Loucy (cell line): ENCODE measurements around the gene WNT9A.
A peak's percentile ranks its signal among the peaks of the same experiment; 100 is the strongest.

Experiments used
- H2AFZ ChIP-seq: fragments of 200-600 bp; sonication (generic); 2 replicates; pipeline ENCODE4 v1.6.0; 2016; ENCODE audit warnings: antibody characterized with exemption, mild to moderate bottlenecking, low read length, moderate library complexity
- H3F3A ChIP-seq: fragments of 200-600 bp; 2 replicates; pipeline ENCODE4 v1.6.0; 2016; ENCODE audit warnings: antibody characterized with exemption, low read depth, mild to moderate bottlenecking
- H3K27me3 ChIP-seq: fragments of 200-600 bp; sonication (generic); 2 replicates; pipeline ENCODE4 v1.6.1; 2014; ENCODE audit warnings: low read length, mild to moderate bottlenecking; ENCODE audit not compliant: insufficient read depth, poor library complexity, severe bottlenecking
- H3K36me3 ChIP-seq: fragments of 200-600 bp; sonication (generic); 2 replicates; pipeline ENCODE4 v1.6.1; 2016; ENCODE audit warnings: low read length; ENCODE audit not compliant: insufficient read depth
- H3K4me1 ChIP-seq: fragments of 200-600 bp; sonication (generic); 2 replicates; pipeline ENCODE4 v1.5.1; 2014; ENCODE audit warnings: low read length, mild to moderate bottlenecking; ENCODE audit not compliant: insufficient read depth, poor library complexity, severe bottlenecking
- H3K4me2 ChIP-seq: fragments of 200-600 bp; sonication (generic); 2 replicates; pipeline ENCODE4 v1.6.0; 2014; ENCODE audit warnings: antibody characterized with exemption, low read length, low read depth, mild to moderate bottlenecking; ENCODE audit not compliant: poor library complexity, severe bottlenecking
- H3K4me3 ChIP-seq: fragments of 200-600 bp; sonication (generic); 2 replicates; pipeline ENCODE4 v1.5.1; 2014; ENCODE audit warnings: low read length, mild to moderate bottlenecking, mixed read lengths; ENCODE audit not compliant: poor library complexity, severe bottlenecking
- H3K79me2 ChIP-seq: fragments of 200-600 bp; sonication (generic); 2 replicates; pipeline ENCODE4 v1.6.1; 2014; ENCODE audit warnings: low read length; ENCODE audit not compliant: insufficient read depth
- H3K9ac ChIP-seq: fragments of 200-600 bp; sonication (generic); 2 replicates; pipeline ENCODE4 v1.6.0; 2014; ENCODE audit warnings: mild to moderate bottlenecking, low read depth, low read length, moderate library complexity; ENCODE audit not compliant: poor library complexity, severe bottlenecking
- H3K9me2 ChIP-seq: fragments of 200-600 bp; sonication (generic); replicated peaks from 2 replicates; pipeline ENCODE4 v1.6.1; 2016; ENCODE audit warnings: low read depth, low read length, mixed read lengths
- H3K9me3 ChIP-seq: fragments of 200-600 bp; sonication (generic); 2 replicates; pipeline ENCODE4 v1.6.1; 2014; ENCODE audit warnings: mild to moderate bottlenecking, antibody characterized with exemption, low read length, low read depth; ENCODE audit not compliant: insufficient read depth
- H4K20me1 ChIP-seq: fragments of 200-600 bp; sonication (generic); 2 replicates; pipeline ENCODE4 v1.6.0; 2014; ENCODE audit warnings: antibody characterized with exemption, low read length, mild to moderate bottlenecking; ENCODE audit not compliant: insufficient read depth, poor library complexity, severe bottlenecking
- EZH2phosphoT487 ChIP-seq: fragments of 200-600 bp; IDR thresholded peaks from 2 replicates; pipeline ENCODE4 v1.6.1; 2018; ENCODE audit warnings: antibody characterized with exemption, mild to moderate bottlenecking, moderate library complexity, borderline replicate concordance
- TF ChIP-seq, protein P1 (sequence below): fragments of 200-600 bp; sonication (generic); conservative IDR thresholded peaks from 2 replicates; pipeline ENCODE4 v1.5.1; 2014; ENCODE audit warnings: mild to moderate bottlenecking, antibody characterized with exemption, low read length

The WNT9A gene

DNA sequence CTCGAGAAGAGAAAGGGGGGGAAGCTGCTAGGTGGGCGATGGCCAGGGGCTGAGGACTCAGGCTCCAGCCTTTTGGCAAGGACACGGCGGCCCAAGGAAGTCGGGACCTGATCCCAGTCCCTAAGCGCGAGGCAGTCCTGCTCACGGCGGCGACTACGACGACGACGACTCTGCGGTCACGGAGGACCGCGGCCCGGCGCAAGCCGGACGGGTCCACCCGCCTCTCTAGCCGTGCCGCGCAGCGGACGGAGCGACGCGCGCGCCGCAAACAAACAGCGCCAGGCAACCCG is 401 bp downstream of the WNT9A start:
- Histone ChIP-seq H3K36me3 (no peaks in the 10 kb centered on the region), H3K4me3 (peak overlapping the region; percentile 56), H3K4me1 (peaks cover 8% of the 10 kb centered on the region), H2AFZ (no peak overlapping the region), H3K27me3 (peaks cover 9% of the 10 kb centered on the region), H3K9me2 (no peaks in the 10 kb centered on the region), H4K20me1 (no peaks in the 10 kb centered on the region), H3F3A (no peaks in the 10 kb centered on the region), H3K9ac (no peak overlapping the region), H3K9me3 (no peaks in the 10 kb centered on the region), H3K4me2 (peak overlapping the region; percentile 81), H3K79me2 (no peaks in the 10 kb centered on the region)
- TF ChIP-seq, protein P1, sequence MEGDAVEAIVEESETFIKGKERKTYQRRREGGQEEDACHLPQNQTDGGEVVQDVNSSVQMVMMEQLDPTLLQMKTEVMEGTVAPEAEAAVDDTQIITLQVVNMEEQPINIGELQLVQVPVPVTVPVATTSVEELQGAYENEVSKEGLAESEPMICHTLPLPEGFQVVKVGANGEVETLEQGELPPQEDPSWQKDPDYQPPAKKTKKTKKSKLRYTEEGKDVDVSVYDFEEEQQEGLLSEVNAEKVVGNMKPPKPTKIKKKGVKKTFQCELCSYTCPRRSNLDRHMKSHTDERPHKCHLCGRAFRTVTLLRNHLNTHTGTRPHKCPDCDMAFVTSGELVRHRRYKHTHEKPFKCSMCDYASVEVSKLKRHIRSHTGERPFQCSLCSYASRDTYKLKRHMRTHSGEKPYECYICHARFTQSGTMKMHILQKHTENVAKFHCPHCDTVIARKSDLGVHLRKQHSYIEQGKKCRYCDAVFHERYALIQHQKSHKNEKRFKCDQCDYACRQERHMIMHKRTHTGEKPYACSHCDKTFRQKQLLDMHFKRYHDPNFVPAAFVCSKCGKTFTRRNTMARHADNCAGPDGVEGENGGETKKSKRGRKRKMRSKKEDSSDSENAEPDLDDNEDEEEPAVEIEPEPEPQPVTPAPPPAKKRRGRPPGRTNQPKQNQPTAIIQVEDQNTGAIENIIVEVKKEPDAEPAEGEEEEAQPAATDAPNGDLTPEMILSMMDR = no peak
- TF ChIP-seq EZH2phosphoT487 = no peak

DNA sequence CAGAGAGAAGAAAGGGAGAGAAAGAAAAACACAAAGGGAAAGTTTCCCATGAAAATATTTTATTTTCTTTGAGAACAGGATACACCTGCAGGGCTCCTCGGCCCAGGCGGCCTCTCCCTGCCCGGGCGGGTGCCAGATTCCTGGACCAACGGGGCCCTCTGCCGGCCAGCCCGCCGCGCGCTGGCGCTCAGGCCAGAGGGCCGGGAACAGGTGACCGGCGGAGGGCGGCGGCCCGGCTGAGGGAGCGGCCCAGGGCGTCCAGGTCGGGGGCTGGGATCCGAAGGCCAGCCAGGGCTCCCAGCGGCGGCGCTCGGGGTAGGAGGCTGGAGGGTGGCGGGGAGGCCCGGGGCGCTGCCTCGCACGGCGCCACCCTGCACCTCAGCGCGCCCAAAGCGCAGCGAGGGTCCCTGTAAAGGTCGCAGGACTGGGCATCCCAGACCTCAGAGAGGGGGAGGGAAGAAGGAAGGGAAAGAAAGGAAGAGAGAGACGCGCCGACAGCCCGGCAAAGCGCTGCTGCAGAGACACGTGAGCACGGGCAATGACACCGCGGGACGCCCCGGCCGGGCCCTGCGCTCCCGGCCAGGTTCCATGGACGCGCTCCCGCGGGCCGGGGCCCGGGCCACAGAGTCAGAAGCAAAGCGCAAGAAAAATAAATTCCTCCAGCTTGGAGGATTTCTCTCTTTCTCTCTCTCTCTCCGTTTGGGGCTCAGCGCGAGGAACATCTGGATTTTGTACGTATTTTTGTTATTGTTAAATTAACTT is 927 bp downstream of the WNT9A start:
- Histone ChIP-seq H3K79me2 (no peaks in the 10 kb centered on the region), H3K36me3 (no peaks in the 10 kb centered on the region), H3K4me1 (peaks cover 8% of the 10 kb centered on the region), H3K4me2 (peak overlapping the region; percentile 81), H2AFZ (peak overlapping the region; percentile 55; the same call in 1 of the 2 replicates), H3F3A (no peaks in the 10 kb centered on the region), H3K9me3 (no peaks in the 10 kb centered on the region), H3K9ac (no peak overlapping the region), H3K27me3 (peaks cover 9% of the 10 kb centered on the region), H3K4me3 (peak overlapping the region; percentile 56), H4K20me1 (no peaks in the 10 kb centered on the region), H3K9me2 (no peaks in the 10 kb centered on the region)
- TF ChIP-seq, protein P1 = peak; percentile 68
- TF ChIP-seq EZH2phosphoT487 = no peak

DNA sequence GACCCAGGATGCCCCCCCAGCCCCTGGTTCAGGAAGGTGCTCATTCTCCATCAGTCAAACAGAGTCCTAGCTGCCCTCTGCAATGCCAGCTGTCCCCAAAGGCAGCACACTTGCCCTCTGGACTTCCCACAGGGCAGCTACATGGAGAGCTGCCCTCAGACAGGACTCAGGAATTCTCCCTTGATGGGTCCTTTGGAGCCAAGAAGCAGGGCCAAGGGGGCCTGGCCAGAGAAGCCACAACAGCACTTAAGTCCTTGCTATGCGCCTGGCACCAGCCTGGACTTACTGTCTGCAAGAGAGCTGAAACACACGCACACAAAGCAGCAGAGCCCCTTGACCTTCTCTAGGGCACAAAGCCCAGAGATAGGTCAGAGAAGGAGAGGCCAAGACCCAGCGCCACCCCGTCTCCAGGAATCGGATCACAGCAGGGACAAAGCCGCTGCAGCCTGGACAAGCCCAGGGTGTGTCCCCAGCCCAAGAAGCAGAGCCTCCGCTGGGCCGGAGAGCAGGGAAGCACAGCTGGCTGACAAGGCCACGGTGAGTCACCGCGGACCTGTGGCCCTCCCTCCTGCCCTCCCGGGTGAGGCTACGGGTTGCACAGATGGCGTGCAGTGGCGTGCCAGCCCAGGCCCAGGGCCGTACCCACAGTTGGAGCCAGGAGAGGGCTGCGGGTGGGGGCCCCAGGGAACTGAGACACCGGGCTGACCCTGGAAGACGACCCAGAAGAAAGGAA is 1.7 kb downstream of the WNT9A start:
- Histone ChIP-seq H3K4me1 (peaks cover 8% of the 10 kb centered on the region), H3K9ac (no peak overlapping the region), H2AFZ (peak overlapping the region; percentile 0; the same call in 1 of the 2 replicates), H3K79me2 (no peaks in the 10 kb centered on the region), H3K9me3 (no peaks in the 10 kb centered on the region), H3K4me3 (peak overlapping the region; percentile 56), H4K20me1 (no peaks in the 10 kb centered on the region), H3K9me2 (no peaks in the 10 kb centered on the region), H3F3A (no peaks in the 10 kb centered on the region), H3K27me3 (peaks cover 9% of the 10 kb centered on the region), H3K36me3 (no peaks in the 10 kb centered on the region), H3K4me2 (peak overlapping the region; percentile 81)
- no peak for TF ChIP-seq EZH2phosphoT487
- TF ChIP-seq, protein P1 = no peak
